HEK293T (cell line): Measurements from ENCODE around the gene UQCRH.
"Not testable (repeated sequence)": the region's sequence is repeated elsewhere in the genome, so short reads cannot be mapped to it uniquely, and the experiment has no call there.

Experiments used
- ARNT ChIP-seq: fragments of 450-650 bp; IDR thresholded peaks from 2 replicates; pipeline ENCODE4 v1.6.1; 2017; ENCODE audit warnings: mild to moderate bottlenecking
- ELF4 ChIP-seq: fragments of 450-650 bp; IDR thresholded peaks from 2 replicates; pipeline ENCODE4 v1.6.1; 2017; ENCODE audit warnings: antibody characterized with exemption
- FOXK2 ChIP-seq: fragments of 450-650 bp; IDR thresholded peaks from 2 replicates; pipeline ENCODE4 v1.6.1; 2016; ENCODE audit warnings: mild to moderate bottlenecking
- FOXM1 ChIP-seq: fragments of 450-650 bp; IDR thresholded peaks from 2 replicates; pipeline ENCODE4 v1.6.1; 2017; ENCODE audit warnings: mild to moderate bottlenecking, borderline replicate concordance
- HDGF ChIP-seq: fragments of 450-650 bp; IDR thresholded peaks from 2 replicates; pipeline ENCODE4 v1.6.1; 2017; ENCODE audit warnings: antibody characterized with exemption, borderline replicate concordance
- L3MBTL2 ChIP-seq: fragments of 450-650 bp; conservative IDR thresholded peaks from 2 replicates; pipeline ENCODE4 v1.6.1; 2016; ENCODE audit warnings: mild to moderate bottlenecking
- NFRKB ChIP-seq: fragments of 450-650 bp; IDR thresholded peaks from 2 replicates; pipeline ENCODE4 v1.6.1; 2016; ENCODE audit warnings: mild to moderate bottlenecking, moderate library complexity
- SP1 ChIP-seq: fragments of 450-650 bp; IDR thresholded peaks from 2 replicates; pipeline ENCODE4 v1.6.1; 2017
- SUZ12 ChIP-seq: fragments of 450-650 bp; IDR thresholded peaks from 2 replicates; pipeline ENCODE4 v1.6.1; 2016; ENCODE audit warnings: mild to moderate bottlenecking
- TARDBP ChIP-seq: fragments of 450-650 bp; IDR thresholded peaks from 2 replicates; pipeline ENCODE4 v1.6.1; 2016
- TF ChIP-seq, protein P1 (sequence below): fragments of 450-650 bp; IDR thresholded peaks from 2 replicates; pipeline ENCODE4 v1.6.1; 2016

DNA sequence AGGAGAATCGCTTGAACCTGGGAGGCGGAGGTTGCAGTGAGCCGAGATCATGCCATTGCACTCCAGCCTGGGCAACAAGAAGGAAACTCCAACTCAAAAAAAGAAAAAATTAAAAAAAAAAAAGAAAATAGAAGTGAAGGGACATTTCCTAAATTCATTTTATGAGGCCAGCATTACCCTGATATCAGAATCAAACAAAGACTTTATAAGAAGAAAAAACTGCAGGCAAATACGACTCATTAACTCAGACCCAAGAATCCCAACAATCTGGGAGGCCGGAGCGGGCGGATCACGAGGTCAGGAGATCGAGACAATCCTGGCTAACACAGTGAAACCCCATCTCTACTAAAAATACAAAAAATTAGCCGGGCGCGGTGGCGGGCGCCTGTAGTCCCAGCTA, 33.9 kb downstream of the UQCRH start:
- TF ChIP-seq SP1, TARDBP, SUZ12, FOXM1, L3MBTL2, HDGF, FOXK2, ELF4, ARNT, NFRKB: not testable (repeated sequence)
- TF ChIP-seq, protein P1, sequence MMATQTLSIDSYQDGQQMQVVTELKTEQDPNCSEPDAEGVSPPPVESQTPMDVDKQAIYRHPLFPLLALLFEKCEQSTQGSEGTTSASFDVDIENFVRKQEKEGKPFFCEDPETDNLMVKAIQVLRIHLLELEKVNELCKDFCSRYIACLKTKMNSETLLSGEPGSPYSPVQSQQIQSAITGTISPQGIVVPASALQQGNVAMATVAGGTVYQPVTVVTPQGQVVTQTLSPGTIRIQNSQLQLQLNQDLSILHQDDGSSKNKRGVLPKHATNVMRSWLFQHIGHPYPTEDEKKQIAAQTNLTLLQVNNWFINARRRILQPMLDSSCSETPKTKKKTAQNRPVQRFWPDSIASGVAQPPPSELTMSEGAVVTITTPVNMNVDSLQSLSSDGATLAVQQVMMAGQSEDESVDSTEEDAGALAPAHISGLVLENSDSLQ, result not testable (repeated sequence)
